Measurements from ENCODE around the gene GPRC5D.

The GPRC5D gene

DNA sequence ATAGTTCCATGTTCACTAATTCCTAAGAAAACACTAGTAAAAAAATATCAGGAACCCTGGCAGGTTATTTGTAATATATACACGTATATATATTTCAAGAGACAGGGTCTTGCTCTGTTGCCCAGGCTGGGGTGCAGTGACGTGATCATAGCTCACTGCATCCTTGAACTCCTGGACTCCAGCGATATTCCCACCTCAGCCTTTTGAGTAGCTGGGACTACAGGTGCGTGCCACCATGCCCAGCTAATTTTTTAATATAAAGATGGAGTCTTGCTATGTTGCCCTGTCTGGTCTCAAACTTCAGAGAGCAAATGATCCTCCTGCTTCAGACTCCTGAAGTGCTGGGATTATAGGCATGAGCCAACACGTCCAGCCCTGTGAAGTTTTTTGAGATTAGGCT, 44.4 kb downstream of the GPRC5D start:
- TF ChIP-seq, protein P1, sequence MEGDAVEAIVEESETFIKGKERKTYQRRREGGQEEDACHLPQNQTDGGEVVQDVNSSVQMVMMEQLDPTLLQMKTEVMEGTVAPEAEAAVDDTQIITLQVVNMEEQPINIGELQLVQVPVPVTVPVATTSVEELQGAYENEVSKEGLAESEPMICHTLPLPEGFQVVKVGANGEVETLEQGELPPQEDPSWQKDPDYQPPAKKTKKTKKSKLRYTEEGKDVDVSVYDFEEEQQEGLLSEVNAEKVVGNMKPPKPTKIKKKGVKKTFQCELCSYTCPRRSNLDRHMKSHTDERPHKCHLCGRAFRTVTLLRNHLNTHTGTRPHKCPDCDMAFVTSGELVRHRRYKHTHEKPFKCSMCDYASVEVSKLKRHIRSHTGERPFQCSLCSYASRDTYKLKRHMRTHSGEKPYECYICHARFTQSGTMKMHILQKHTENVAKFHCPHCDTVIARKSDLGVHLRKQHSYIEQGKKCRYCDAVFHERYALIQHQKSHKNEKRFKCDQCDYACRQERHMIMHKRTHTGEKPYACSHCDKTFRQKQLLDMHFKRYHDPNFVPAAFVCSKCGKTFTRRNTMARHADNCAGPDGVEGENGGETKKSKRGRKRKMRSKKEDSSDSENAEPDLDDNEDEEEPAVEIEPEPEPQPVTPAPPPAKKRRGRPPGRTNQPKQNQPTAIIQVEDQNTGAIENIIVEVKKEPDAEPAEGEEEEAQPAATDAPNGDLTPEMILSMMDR (IDR thresholded peaks at IDR 0.05; ENCODE audit: extremely low read depth, missing control alignments): no peak
- no peak for DNase-seq (ENCODE audit: low spot score)

DNA sequence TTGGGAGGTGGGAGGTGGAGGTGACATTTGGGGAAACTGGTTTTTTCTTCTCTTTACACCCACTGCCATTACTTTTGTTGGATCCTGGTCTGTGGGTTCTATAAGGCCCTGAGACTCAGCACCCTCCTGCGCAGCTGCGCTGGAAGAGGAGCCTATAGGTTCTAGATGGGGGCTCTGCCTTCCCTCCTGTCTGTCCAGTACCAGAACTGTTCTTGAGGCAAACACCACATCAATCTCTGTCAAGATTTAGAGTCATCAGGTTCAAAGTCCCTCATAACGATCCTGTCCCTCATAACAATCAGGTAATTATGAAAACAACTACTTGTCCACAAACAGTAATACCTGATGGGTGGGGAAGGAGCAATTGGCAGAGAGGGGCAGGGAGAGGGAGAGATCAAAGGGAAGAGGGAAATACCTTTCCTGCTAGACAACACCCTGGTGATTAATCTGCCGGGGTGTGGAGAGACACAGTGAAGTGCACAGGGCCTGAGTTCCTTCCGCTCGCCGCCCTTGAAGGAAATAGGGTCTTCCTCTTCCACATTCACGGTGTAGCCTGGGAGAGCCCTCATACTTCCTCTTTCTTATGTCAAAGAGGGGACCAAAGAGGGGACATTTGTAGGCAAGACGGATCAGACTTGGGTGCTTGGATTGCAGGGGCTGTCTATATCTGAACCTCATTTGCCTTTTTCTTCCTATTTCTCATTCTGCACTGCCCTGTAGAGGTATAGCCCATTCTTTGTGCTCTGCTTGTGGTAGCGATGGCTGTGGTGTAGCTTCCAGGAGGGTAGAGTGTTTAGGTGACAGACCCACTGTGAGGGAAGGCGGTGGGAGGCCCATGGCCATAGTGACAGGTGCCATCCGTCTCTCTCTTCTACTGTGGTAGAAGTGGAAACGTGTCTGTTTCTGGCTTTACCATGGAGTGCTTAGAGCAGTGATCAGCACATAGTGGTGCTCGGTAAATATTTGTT, 48.0 kb downstream of the GPRC5D start:
- TF ChIP-seq, protein P1 (IDR thresholded peaks at IDR 0.05; ENCODE audit: extremely low read depth, missing control alignments): no peak
- DNase-seq (ENCODE audit: low spot score): no peak

DNA sequence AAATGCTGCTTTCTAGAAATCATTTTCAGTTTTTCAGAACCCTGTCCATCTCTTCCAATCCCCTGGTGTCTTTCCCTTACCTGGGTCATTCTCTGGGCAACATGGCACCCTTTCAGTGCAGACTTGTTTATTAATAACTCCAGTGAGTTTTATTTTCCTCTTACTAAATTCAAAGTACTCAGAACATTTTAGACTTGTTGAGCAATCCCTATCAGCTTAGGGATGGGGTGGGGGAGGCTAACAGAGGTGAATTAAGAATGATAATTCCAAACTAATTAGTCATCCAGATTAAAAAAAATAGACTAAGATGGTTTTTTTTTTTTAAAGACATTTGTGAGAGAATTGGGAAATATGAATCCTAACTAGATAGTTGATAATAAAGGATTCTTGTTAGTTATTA, 49.9 kb downstream of the GPRC5D start:
- DNase-seq (ENCODE audit: low spot score): no peak
- TF ChIP-seq, protein P1 (IDR thresholded peaks at IDR 0.05; ENCODE audit: extremely low read depth, missing control alignments): no peak

DNA sequence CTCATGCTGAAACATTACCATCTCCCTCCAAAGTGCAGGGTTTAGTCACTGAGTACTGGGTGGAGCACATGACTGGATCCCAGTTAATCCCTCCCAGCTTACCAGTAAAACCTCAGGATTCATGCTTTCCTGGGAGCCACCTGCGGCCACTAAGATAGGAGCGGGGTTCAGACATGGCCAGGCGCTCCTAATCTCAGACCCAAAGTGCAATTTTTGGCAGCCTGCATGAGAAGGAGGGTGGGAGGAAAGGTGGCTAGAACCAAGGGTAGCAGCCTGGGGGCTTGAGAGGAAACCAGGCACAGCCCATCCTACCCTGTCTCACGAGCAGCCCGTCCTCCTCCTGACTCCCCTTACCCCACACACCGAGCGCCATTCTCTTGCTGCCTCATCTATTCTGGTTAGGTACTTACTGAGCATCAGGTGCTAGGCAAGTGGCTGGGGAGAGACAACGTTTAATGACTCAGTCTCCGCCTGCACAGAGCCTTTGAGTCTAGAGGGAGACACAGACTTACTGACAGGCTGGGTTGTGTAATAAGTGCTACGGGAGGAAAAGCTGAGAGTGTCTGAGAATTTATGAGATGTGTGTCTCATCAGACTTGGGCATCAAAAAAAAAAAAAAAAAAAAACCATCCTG, 50.7 kb downstream of the GPRC5D start:
- no peak for DNase-seq (ENCODE audit: low spot score)
- TF ChIP-seq, protein P1 (IDR thresholded peaks at IDR 0.05; ENCODE audit: extremely low read depth, missing control alignments): no peak

DNA sequence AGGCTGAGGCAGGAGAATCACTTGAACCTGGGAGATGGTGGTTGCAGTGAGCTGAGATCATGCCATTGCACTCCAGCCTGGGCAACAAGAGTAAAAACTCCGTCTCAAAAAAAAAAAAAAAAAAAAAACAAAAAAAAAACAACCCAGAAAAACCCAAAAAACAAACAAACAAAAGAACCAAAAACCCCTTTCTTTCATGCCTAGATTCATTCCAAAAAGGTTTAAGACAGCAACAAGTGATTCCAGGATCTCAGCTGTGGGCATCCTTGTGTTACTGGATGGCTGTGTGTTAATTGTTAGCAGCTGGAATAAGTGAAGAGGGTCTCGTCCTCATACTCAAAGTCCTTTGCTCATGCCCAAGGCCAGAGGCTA, 51.2 kb downstream of the GPRC5D start:
- DNase-seq (ENCODE audit: low spot score): no peak
- TF ChIP-seq, protein P1 (IDR thresholded peaks at IDR 0.05; ENCODE audit: extremely low read depth, missing control alignments): no peak

DNA sequence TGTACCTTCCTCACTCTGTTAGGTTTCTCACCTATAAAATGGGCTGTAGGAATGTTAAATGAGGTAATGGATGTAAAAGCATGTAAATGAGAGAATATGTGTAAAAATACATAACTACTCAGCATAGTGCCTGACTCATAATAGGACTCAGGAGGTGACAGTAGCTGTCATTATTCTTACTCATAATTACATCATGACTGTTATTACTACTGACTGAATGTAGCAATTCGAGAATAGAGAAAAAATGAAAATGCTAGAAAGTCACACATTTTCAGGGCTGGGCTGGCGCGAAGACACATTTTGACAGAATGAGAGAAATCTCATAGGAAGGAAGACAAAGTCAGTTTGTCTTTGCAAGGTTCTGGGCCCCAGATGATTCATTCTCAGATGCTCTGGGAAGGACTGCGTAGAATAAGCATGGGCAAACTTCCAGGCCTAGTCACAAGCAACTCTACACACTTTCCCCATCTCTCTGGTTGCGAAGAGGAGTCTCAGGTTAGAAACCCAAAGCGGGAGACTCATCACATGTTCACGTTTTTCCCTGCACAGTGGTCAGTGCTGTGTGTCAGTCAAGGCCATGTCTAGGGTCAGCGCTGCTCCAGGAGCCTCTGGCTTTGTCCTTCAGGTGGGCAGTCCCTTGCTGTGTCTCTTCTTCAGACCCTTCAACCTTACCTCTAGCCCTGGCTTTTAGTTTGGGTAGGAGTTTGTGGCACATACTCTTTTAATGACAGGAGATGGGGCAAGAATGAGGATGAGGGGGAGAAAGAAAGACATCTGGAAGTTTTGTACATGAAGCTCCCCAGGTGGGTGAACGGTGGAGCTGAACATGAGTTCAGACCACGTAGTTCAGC, 52.2 kb downstream of the GPRC5D start:
- TF ChIP-seq, protein P1 (IDR thresholded peaks at IDR 0.05; ENCODE audit: extremely low read depth, missing control alignments): no peak
- DNase-seq (ENCODE audit: low spot score): peak; percentile 49

Data from GM20000 (cell line).